ENCODE measurements around the gene GNG4.
"Not testable (repeated sequence)": the region's sequence is repeated elsewhere in the genome, so short reads cannot be mapped to it uniquely, and the experiment has no call there.

Gene GNG4

DNA sequence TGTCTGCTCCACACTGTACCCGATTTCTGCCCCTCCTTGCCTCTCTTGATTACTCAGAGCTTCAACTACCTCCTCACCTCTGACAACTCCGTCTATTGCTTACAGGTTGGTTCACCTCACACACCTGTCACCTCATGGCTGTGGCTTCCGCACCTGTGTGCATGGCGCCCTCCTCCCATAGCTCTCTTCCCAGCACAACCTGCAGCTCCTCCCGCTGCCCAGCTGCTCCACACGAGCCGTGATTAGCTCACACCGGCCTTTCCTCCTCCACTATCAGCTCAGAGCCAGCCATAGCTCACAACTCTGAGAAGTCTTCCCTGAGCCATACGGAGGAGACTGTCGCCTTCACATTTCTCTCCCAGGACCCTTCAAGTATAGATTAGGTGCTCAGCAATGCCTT, 67.5 kb downstream of the GNG4 start:
- DNase-seq (ENCODE audit: low spot score), result no peak

DNA sequence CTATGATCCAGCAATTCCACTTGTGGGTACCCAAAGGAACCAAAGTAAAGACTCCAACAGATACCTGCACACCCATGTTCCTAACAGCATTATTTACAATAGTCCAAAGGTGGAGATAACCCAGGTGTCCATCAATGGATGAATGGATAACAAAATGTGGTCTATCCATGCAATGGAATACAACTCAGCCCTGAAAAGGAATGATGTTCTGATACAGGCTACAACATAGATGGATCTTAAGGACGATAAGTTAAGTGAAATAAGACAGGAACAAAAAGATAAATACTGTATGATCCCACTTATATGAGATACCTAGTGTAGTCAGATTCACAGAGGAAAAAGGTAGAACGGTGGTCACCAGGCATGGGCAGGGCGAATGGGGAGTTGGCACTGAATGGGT, 69.7 kb downstream of the GNG4 start:
- no peak for DNase-seq (ENCODE audit: low spot score)

DNA sequence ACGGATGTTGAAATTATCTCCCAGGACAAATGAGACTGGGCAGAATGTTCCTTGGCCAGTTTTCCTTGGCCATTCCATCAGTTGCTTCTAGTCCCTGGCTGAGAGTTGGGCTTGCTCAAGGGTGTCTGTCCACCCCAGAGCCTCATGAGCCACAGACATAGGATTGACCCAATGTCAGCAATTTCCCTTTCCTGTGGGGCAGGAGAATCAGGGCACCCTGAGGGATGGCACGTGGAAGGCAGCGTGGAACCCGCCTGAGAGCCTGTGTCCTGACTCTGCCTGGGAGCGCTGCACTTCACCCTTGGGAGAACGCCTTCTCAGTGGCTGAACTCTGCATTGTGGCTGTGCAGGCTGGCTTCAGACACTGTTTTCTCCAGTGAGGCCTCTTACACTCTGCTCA, 74.0 kb downstream of the GNG4 start:
- no peak for DNase-seq (ENCODE audit: low spot score)

DNA sequence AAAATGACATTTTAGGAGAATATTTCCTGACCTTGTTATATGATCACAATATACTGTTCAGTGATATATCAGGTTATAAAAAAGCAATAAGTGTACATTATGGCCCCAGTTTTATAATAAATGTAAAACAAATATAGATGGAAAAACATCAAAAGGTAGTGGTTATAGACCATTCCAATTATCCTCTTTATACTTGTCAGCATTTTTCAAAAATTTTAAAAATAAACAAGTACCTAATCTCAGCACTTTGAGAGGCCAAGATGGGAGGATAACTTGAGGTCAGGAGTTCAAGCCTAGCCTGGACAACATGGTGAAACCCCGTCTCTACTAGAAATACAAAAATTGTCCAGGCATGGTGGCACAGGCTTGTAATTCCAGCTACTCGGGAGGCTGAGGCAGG, 75.7 kb downstream of the GNG4 start:
- DNase-seq (ENCODE audit: low spot score), result no peak

DNA sequence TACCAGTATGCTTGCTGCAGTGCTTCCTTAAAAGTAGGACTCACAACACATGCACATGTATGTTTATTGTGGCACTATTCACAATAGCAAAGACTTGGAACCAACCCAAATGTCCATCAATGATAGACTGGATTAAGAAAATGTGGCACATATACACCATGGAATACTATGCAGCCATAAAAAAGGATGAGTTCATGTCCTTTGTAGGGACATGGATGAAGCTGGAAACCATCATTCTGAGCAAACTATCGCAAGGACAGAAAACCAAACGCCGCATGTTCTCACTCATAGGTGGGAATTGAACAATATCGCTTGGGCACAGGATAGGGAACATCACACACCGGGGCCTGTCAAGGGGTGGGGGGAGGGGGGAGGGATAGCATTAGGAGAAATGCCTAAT, 76.6 kb downstream of the GNG4 start:
- DNase-seq (ENCODE audit: low spot score), result not testable (repeated sequence)

DNA sequence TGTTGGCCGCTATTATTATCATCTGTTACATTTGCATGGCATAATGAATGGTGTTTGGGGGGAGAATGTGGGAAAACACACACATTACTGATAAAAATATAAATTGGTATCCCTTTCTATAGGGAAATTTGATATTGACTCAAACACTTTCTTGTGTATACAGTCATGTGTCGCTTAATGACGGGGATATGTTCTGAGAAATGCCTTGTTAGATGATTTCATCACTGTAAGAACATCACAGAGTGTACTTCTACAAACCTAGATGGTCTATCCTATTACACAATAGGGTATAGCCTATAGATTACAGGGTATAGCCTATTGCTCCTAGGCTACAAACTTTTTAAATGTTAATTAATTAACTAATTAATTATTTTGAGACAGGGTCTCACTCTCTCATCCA, 78.1 kb downstream of the GNG4 start:
- no peak for DNase-seq (ENCODE audit: low spot score)

DNA sequence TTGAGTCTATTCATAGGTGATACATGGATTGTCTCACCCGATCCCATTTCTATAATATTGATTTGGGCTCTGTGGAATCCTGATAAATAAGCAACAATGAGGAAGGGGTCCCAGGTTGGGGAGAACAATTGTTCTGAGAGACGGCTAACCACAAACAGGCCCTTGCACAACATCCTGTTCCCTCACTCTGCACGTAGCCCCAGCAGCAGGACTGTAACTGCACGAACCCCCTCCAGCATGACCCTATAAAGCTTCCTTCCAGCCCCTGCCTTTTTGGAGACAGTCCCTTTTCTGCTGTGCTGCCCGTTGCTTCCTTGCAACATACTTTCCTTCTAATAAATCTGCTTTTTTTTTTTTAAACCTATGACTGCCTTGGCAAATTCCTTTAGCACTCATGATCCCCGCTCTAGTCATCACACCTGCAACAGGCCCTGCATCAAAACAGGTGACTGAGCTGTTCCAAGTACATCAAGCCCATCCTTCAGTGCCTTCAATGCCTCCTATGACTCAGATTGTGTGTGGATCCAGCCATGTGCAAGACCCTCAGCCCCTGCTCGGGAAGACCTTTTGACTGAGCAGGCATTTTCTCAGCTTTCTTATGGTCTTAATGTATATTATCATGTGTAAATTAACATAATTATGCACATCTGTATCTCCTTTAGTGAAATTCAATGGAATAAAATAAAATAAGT, 81.6 kb downstream of the GNG4 start:
- no peak for DNase-seq (ENCODE audit: low spot score)

DNA sequence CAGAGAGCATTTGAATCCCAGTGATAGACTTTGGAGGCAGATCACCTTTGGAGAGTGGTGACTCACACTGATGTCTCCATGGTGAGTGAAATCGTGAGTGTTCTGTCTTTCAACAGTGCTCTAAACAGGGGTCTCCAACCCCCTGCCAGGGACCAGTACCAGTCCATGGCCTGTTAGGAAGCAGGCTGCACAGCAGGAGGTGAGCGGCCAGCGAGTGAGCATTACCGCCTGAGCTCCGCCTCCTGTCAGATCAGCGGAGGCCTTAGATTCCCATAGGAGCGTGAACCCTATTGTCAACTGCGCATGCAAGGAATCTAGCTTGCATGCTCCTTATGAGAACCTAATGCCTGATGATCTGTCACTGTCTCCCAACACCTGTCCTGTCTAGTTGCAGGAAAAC, 83.5 kb downstream of the GNG4 start:
- DNase-seq (ENCODE audit: low spot score), result no peak

DNA sequence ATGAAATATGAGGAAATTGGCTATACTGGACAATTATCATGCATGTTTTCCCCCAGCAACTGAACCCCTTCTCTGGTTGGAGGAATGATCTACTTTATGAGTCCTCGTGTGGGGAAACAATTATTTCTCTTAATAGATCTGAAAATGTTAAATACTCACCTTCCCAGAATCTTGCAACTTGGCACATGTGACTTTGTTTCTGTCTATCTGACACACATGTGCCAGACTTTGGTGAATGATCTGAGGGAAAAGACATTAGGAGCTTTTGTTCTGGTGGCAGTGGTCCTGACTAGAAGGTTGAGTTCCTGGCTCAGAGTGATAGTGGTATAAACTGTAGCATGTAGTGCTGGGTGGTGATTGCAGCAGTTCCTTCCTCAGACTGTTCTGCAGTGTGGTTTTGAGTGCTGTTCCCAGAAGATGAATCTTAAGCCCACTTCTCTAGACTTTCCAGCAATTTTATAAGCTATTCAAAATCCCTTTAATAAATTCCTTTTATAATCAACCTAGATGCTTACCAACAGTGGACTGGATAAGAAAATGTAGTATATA, 86.0 kb downstream of the GNG4 start:
- no peak for DNase-seq (ENCODE audit: low spot score)

DNA sequence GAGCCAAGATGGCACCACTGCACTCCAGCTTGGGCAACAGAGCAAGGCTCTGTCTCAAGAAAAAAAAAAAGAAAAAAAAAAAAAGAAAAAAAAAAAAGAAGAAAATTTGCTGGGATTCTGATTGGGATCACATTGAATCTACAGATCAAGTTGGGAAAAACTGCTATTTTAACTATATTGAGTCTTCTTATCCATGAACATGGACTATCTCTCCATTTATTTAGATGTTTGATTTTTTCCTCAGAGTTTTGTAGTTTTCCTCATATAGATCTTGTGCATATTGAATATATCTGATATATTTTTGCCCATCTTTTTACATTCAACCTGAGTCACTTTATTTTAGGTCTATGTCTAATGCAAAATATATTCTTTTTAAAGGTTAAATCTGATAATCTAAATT, 87.0 kb downstream of the GNG4 start:
- DNase-seq (ENCODE audit: low spot score), result no peak

DNA sequence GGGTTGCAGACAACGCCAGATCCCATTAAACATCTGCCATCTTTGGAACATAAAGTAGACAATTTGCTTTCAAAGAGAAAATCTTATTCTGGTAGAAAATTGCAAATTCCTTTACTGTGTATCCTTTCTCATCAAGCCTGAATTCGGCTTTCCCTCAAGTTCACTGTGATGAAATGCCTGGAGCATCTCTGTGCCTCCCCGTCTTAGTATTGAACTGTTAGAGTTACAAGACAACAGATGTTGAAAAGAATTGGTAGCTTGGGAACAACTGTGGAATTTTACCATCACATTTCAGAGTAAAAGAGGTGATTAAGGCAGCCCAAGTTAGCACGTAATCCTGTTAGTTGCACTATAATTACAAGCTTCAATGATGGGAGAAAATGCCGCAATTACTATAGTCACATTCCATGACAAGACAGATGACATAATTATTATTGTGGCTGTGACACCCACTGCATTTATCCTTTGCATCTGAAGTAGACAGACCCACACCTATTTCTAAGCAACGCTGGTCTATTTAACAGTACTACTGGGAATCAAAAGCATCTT, 90.9 kb downstream of the GNG4 start:
- no peak for DNase-seq (ENCODE audit: low spot score)

DNA sequence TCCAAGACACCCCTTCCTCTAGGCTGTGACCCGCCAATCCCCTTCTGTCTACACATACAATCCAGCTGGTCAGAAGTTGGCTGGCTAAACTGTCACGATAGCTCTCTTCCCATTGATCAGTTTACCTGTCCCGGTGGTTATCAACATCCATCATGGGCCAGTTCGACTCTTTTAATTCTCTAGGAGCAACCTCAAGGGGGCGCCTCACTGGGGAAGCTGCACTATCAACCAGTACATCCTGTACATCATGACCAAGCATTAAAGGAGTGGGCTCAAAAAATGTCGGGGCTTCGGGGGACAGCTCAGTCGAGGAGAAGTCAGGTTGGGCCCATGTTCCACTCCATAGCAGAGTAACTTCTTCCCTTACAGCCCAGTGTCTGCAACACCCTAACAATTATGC, 92.1 kb downstream of the GNG4 start:
- DNase-seq (ENCODE audit: low spot score), result no peak

DNA sequence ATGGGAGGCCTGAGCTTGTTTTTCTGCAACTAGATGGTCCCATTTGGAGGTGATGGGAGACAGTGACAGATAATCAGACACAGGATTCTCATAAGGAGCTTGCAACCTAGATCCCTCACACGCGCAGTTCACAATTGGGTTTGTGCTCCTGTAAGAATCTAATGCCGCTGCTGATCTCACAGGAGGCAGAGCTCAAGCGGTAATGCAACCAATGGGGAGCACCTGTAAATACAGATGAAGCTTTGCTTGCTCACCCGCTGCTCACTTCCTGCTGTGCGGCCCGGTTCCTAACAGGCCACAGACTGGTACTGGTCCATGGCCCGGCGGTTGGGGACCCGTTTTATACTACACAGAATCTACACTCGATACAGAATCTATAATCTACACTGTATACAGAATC, 92.8 kb downstream of the GNG4 start:
- no peak for DNase-seq (ENCODE audit: low spot score)

DNA sequence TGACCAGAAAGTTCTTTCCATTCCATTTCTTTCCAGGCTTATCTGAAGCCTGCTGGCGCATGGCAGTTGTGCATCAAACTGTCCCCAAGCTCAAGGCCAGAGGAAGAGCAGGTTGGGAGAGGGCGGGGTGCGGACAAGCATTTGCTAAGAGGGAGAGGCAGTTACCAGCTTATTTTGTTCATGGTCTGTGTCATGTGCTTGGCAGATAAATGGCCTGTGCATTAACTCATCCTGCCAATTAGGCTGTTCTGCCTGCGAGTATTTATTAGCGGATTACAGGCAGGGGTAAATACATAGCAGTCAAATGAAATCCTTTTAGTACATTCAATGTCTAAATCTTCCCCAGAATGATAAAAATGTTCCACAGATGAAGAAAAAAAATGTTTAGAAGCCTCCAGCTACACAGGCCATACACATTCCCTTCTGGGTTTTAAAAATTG, 96.5 kb downstream of the GNG4 start:
- DNase-seq (ENCODE audit: low spot score), result no peak

DNA sequence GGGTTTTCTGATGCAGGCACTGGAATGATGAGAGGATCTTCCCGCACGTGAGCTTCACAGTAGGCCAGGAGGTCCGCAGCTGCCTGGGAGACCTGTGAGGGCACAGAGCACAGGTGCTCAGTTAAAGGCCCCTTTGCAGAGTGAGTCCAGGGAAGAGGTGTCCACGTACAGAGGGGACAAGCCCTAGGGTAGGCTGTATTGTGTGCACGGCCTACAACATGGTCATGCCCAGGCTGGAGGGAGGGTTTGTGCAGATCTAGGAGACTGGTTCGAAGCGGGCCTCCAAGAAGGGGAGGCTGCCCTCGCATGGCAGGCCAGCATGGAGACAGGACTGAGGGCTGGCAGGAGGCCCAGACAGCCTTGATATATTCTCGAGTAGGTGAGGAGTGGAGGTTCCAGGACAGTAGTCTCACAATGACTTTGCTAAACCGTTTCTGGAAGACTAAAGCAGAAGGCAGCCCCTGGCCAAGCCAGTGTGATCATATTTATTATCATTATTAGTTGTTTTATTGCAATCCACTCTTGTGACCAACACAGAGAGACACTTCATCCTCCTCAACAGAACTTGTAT, 97.4 kb downstream of the GNG4 start:
- no peak for DNase-seq (ENCODE audit: low spot score)

DNA sequence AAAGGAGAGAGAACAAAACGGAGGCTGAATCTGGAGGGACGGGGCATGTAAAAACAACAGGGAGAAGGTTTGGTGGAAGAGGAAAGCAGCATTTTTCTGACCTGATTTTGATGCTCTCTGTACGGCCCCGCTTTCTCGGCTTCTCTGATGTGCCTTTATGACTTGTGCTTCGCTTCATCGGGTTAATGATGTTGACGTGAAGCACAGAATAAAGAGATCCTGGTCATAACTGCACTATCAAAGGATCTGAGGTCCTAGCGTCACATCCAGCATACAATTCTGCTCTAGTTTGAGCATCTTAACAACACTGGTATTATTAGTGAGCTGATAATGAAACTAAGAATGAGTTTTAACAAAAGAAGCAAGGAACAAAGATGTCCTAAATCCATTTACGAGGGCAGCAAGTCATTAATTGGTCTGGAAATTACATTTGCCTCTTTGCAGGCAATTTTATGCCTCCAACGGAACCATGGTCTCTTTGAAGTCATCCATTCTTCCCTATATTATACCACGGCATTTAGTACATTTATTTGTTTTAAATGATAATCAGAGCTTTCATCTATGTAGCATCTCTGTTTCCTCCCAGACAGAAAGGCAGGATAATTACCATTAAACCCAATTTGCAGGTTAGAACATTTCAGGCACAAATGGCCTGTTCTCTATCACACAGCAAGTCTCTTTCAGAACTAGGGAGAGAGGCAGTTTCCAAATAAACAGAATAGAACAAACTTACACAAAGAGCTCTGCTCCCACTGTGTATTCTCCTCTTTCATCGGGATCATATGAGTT, 100.0 kb downstream of the GNG4 start:
- no peak for DNase-seq (ENCODE audit: low spot score)

DNA sequence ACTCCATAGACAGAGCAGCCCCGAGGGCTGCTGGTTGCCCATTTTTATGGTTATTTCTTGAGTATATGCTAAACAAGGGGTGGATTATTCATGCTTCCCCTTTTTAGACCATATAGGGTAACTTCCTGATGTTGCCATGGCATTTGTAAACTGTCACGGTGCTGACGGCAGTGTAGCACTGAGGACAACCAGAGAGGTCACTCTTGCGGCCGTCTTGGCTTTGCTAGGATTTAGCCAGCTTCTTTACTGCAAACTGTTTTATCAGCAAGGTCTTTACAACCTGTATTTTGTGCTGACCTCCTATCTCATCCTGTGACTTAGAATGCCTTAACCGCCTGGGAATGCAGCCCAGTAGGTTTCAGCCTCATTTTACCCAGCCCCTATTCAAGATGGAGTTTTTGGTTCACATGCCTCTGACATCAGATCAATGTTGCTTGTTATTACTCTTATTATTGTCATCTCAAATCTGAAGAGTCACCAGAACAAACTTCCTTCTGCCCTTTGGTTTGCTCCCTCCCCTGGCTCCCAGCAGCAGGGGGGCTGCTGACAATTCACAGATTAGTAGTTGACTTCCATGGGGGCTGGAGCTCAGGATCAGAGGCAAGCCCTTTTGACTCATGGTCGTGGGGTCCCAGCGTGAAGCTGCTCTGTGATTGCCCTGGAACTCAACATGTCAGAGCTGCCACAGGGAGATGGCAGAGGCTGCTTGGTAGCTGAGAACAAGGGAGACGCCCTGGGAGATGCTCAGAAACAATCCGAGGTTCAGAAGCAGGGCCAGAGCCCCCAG, 103.0 kb downstream of the GNG4 start:
- not testable (repeated sequence) for DNase-seq (ENCODE audit: low spot score)

DNA sequence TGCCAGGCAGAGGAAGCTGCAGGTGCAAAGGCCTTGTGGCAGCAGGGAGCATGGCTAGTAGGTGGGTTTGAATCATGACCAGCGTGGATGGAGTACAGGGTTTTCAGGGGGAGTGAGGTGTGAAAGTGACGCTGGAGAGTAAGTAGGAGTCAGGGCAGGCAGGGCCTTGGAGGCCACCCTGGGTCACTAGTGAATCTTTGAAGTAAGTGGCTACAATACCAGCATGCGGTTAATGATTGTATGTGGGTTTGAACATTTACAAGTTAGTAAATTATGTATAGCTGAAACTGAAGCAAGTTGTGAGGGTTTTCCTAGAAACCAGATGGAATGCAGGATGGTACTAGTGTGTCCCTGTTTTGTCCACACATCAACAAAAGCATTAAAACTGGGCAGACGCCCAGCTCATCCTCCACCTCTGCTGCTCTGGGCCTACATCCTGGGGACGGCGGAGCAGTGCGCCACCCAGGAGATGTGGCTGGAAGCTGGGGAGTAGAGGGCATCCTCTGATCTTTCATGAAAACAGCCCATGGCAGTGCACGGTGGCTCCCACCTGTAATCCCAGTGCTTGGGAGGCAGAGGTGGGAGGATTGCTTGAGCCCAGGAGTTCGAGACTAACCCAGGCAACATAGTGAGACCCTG, 104.2 kb downstream of the GNG4 start:
- DNase-seq (ENCODE audit: low spot score), result no peak

DNA sequence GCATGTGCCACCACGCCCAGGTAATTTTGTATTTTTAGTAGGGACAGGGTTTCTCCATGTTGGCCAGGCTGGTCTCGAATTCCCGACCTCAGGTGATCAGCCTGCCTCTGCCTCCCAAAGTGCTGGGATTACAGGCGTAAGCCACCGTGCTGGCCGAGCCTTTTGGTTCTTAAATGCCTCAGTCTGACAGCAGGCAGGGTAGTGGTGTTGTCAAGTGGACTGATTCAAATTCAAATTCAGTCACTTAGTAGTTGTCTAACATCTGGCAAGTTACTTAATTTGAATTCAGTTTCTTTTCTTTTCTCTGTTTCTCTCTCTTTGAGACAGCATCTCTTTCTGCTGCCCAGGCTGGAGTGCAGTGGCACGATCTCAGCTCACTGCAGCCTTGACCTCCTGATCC, 106.7 kb downstream of the GNG4 start:
- DNase-seq (ENCODE audit: low spot score), result not testable (repeated sequence)

DNA sequence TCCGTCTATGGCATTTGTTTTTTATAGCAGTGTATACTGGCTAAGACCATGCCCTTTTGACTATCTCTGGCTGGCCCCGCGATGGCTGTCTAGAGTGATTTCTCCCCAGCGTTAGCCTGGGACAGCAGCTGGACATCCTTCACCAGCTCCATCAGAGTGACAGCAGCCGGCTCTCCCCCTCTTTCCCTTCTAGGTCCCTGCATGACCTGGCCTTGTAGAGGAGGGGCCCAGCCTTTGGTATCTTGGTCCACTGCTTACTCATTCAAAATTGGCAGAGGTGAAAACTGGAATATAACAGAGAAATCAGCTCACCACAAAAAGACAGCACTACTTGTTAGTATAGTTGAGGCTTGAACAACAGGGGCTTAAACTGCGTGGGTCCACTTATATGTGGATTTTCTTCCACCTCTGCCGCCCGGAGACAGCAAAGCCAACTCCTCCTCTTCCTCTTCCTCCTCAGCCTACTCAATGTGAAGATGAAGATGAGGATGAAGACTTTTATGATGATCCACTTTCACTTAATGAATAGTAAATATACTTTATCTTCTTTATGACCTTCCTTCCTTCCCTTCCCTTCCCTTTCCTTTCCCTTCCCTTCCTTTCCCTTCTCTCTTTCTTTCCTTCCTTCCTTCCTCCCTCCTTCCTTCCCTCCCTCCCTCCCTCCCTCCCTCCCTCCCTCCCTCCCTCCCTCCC, 116.0 kb downstream of the GNG4 start:
- no peak for DNase-seq (ENCODE audit: low spot score)

DNA sequence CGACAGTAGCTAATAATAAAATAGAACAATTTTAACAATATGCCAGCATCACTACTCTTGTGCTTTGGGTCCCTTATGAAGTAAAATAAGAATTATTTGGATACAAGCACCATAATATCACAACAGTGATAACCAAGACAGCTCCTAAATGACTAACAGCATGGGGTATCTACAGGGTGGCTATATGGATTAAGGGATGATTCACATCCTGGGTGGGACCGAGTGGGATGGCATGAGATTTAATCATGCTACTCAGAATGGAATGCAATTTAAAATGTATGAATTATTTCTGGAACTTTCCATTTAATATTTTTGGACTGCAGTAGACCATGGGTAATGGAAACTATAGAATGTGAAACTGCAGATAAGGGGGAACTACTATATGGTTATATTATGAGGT, 117.2 kb downstream of the GNG4 start:
- no peak for DNase-seq (ENCODE audit: low spot score)

Measured in AG20443 (cell line).